Heart right ventricle (tissue), 16 donors: ENCODE results near the gene NR1D1. TPM values are rescaled to one million over a fixed set of nuclear protein-coding genes. Genes with fewer than 3 reads are reported as not detected.

Source experiments
- ATAC-seq, 8 donors: fragments of 200-7000 bp; cut with Tn5 transposase; one replicate each; pipeline ENCODE4 v1.9.1; 2020; ENCODE audit warnings: mild to moderate bottlenecking in 8 of 8, moderate library complexity in 8 of 8, moderate number of reproducible peaks in 1 of 8
- DNase-seq, 2 donors: peaks; one replicate each; pipeline ENCODE4 v3.0.0-alpha.2; 2020
- H3K27ac ChIP-seq, 10 donors: fragments of 200-600 bp; sonication (generic) in 2 of 10; one replicate each; pipeline versions ENCODE4 v1.5.0 to v1.8.0; 2020 to 2022; ENCODE audit warnings: mild to moderate bottlenecking in 3 of 10
- H3K27me3 ChIP-seq, 7 donors: fragments of 200-600 bp; one replicate each; pipeline ENCODE4 v1.8.0; 2021 to 2022; ENCODE audit warnings: mild to moderate bottlenecking in 2 of 7
- H3K36me3 ChIP-seq, 9 donors: fragments of 200-600 bp; sonication (generic) in 1 of 9; one replicate each; pipeline versions ENCODE4 v1.5.0 to v1.8.0; 2020 to 2022; ENCODE audit warnings: mild to moderate bottlenecking in 2 of 9
- H3K4me1 ChIP-seq, 9 donors: fragments of 200-600 bp; sonication (generic) in 1 of 9; one replicate each; pipeline versions ENCODE4 v1.5.0 to v1.8.0; 2020 to 2022; ENCODE audit warnings: mild to moderate bottlenecking in 4 of 9
- H3K4me3 ChIP-seq, 10 donors: fragments of 200-600 bp; sonication (generic) in 2 of 10; one replicate each; pipeline versions ENCODE4 v1.5.0 to v1.8.0; 2020 to 2022; ENCODE audit warnings: mild to moderate bottlenecking in 7 of 10, moderate library complexity in 2 of 10
- H3K9me3 ChIP-seq, 11 donors: fragments of 200-600 bp in 10 of 11; sonication (generic) in 2 of 11; one replicate each; pipeline versions ENCODE4 v1.5.0 to v1.8.0; 2013 to 2022; ENCODE audit warnings: mild to moderate bottlenecking in 2 of 11, control low read depth in 1 of 11, moderate library complexity in 1 of 11
- CTCF ChIP-seq, 9 donors: fragments of 200-600 bp; sonication (generic) in 2 of 9; IDR thresholded peaks; one replicate each; pipeline versions ENCODE4 v1.5.0 to v1.8.0; 2021 to 2022; ENCODE audit warnings: antibody characterized with exemption in 9 of 9, mild to moderate bottlenecking in 5 of 9, moderate library complexity in 1 of 9
- WGBS, 2 donors: extraction: QIAGEN DNeasy Blood & Tissue Kit; methylation state at CpG; one replicate each; pipeline ENCODE4 v1.1.7; 2013; ENCODE audit warnings: inconsistent platforms in 1 of 2; 5-methylcytosine and 5-hydroxymethylcytosine counted together
- intact Hi-C, 10 donors: fragments of 100-400 bp; cut with DNase I; formaldehyde crosslinking; loops; one replicate each; pipeline versions ENCODE4 v1.11.1 to v1.14.2; 2022
- polyA plus RNA-seq, 2 donors: library from polyadenylated mRNA; stranded (reverse); fragments of 200-250 nt; gene quantifications; one replicate each; pipeline ENCODE4 v1.2.3, GENCODE V29; 2013
- total RNA-seq, 10 donors: library from RNA; stranded (reverse); fragmentation: NEBNext Ultra II Directional in 3 of 10; extraction: Animal tissue kit (Norgen Biotek cat#: 25700) in 3 of 10; gene quantifications; one replicate each; pipeline versions ENCODE4 v1.2.1 to v1.2.4, GENCODE V29; 2021 to 2023
- donor health status: Arrhythmogenic right ventricular cardiomyopathy.
- donor health status: ischemic (EF 13 %, LVEDD 7.1; RV severe dilation, severe dysfunction).
- donor health status: healthy with polysubstance abuse.
- donor health status: DM: no; HTN: yes; CAD: no.
- donor health status: DM: no; HTN: no; CAD: no.
- donor health status: ischemic (EF 25% LVEDD 6.9; RV normal size, moderate dysfunction).
- donor health status: ischemic (EF 25% LVEDD 5.7; RV mildly dilated, moderate dysfunction).
- donor health status: healthy.
- donor health status: DM: yes; HTN: yes; CAD: no.
- donor health status: Ischemic cardiomyopathy.
- donor health status: ischemic (EF 35%, LVEDD 5.7; RV mildly dilated, moderate dysfunction).
- donor health status: nonischemic (EF 11% LVEDD 7.7; RV severe dilation, severe dysfunction).
- donor health status: DM: yes; HTN: yes; CAD: no.
- donor health status: PGD.
- donor health status: ischemic (EF 29% LVEDD 5.4; RV normal size, mild dysfunction).
- donor health status: nonischemic (EF 23%, LVEDD 6.1; RV moderate dilation, normal function).

NR1D1 gene
- total and polyA plus RNA-seq, 12 donors, result 5.5 to 41.3 (median 25.1) TPM

- Histone ChIP-seq H3K9me3 (no peaks in the 10 kb centered on the region), H3K4me1 (peaks cover 25 to 62% (median 46%) of the 10 kb centered on the region in 9 donors), H3K27ac (peak overlapping the region in 2 of 10 donors; percentile 10 to 88), H3K4me3 (no peak overlapping the region), H3K36me3 (no peaks in the 10 kb centered on the region), H3K27me3 (no peaks in the 10 kb centered on the region)
- DNase-seq, result peak in 1 of 2 donors; percentile 3
- WGBS, 2 donors, result 82 to 86% methylated on average over 11 of the region's 11 CpGs
- TF ChIP-seq CTCF (IDR thresholded peaks at IDR 0.05), result no peak
- no peak for ATAC-seq
- intact Hi-C loops, result loop anchor here in 6 of 10 donors (5.0 to 10.0 kb wide), 3 partner anchors 36 to 54 kb away; no protein-coding TSS in a partner anchor
These were observed 39.3 kb downstream of the NR1D1 start for GRCh38 chr17:40060887-40061608.

- H3K4me1 ChIP-seq, result peaks cover 14 to 56% (median 38%) of the 10 kb centered on the region in 9 donors
- intact Hi-C loops, result loop anchor here in 6 of 10 donors (5.0 to 10.0 kb wide), 4 partner anchors 32 to 55 kb away; no protein-coding TSS in a partner anchor
These were observed 40.5 kb downstream of the NR1D1 start for GRCh38 chr17:40059729-40060475.

GRCh38 chr17:40058865-40059264 lies 41.5 kb downstream of the NR1D1 start:
- H3K4me1 ChIP-seq, result peaks cover 4 to 49% (median 32%) of the 10 kb centered on the region in 9 donors
- peak overlapping the region in 9 of 10 donors; percentile 57 to 88 (median 78) for H3K27ac ChIP-seq
- whole genome bisulfite sequencing, 2 donors, result 97 to 100% methylated on average over 1 of the region's 1 CpG
- intact Hi-C loops, result loop anchor here in 1 of 10 donors (5.0 kb wide), 1 partner anchor 33 kb away; no protein-coding TSS in a partner anchor
- no peaks in the 10 kb centered on the region for H3K36me3 ChIP-seq
- no peak for TF ChIP-seq CTCF (IDR thresholded peaks at IDR 0.05)
- DNase-seq (no peak), ATAC-seq (no peak)
- no peaks in the 10 kb centered on the region for H3K9me3 ChIP-seq
- no peaks in the 10 kb centered on the region for H3K27me3 ChIP-seq
- H3K4me3 ChIP-seq, result no peak overlapping the region

More at GRCh38 chr17:40059729-40060475, 40.5 kb downstream of the NR1D1 start:
- DNase-seq (no peak), ATAC-seq (peak in 1 of 8 donors; percentile 46)
- TF ChIP-seq CTCF (IDR thresholded peaks at IDR 0.05), result no peak
- H3K4me3 ChIP-seq, result no peak overlapping the region
- no peaks in the 10 kb centered on the region for H3K36me3 ChIP-seq
- 63 to 75% methylated on average over 8 of the region's 8 CpGs for whole genome bisulfite sequencing, 2 donors
- H3K27me3 ChIP-seq, result no peaks in the 10 kb centered on the region
- H3K9me3 ChIP-seq, result no peaks in the 10 kb centered on the region
- H3K27ac ChIP-seq, result peak overlapping the region in 4 of 10 donors; percentile 10 to 88 (median 69)

- Histone ChIP-seq H3K9me3 (no peaks in the 10 kb centered on the region), H3K4me3 (peak overlapping the region in 2 of 10 donors; percentile 6 to 12), H3K36me3 (no peaks in the 10 kb centered on the region), H3K27me3 (no peaks in the 10 kb centered on the region), H3K27ac (peak overlapping the region; percentile 53 to 88 (median 77)), H3K4me1 (peaks cover 9 to 51% (median 34%) of the 10 kb centered on the region in 9 donors)
- no peak for TF ChIP-seq CTCF (IDR thresholded peaks at IDR 0.05)
- DNase-seq (no peak), ATAC-seq (peak in 5 of 8 donors; percentile 6 to 21 (median 17))
- intact Hi-C loops, result loop anchor here in 1 of 10 donors (5.0 kb wide), 1 partner anchor 34 kb away; no protein-coding TSS in a partner anchor
- 37 to 51% methylated on average over 8 of the region's 8 CpGs for WGBS, 2 donors
These were observed 42.1 kb downstream of the NR1D1 start for GRCh38 chr17:40058186-40058784.
